Measurements from ENCODE around the gene PAK6.

PAK6 gene

GRCh38 chr15:40238532-40239403, at the start of gene PAK6:
PAK6 (plus strand) TSS chr15:40239063; CDS start chr15:40264786, 25,723 bp downstream.
- no peak for DNase-seq

GRCh38 chr15:40190591-40190990, 48.3 kb upstream of the PAK6 start:
- no peak for DNase-seq

- no peak for DNase-seq
Observed at GRCh38 chr15:40192942-40193341, 45.9 kb upstream of the PAK6 start.

- DNase-seq = no peak
Observed at GRCh38 chr15:40197434-40197833, 41.4 kb upstream of the PAK6 start.

GRCh38 chr15:40198355-40199085, 40.3 kb upstream of the PAK6 start:
- no peak for DNase-seq

- DNase-seq = no peak
Observed at GRCh38 chr15:40204100-40204499, 34.8 kb upstream of the PAK6 start.

GRCh38 chr15:40217166-40217824, 21.6 kb upstream of the PAK6 start:
- DNase-seq = peak; percentile 0

- DNase-seq = no peak
Observed at GRCh38 chr15:40219801-40220200, 19.1 kb upstream of the PAK6 start.

GRCh38 chr15:40222131-40222530, 16.7 kb upstream of the PAK6 start:
- no peak for DNase-seq

GRCh38 chr15:40226736-40227135, 12.1 kb upstream of the PAK6 start:
- DNase-seq = no peak

- no peak for DNase-seq
Observed at GRCh38 chr15:40229316-40229715, 9.5 kb upstream of the PAK6 start.

- DNase-seq = no peak
Observed at GRCh38 chr15:40229956-40230355, 8.9 kb upstream of the PAK6 start.

GRCh38 chr15:40232625-40233070, 6.2 kb upstream of the PAK6 start:
- no peak for DNase-seq

- no peak for DNase-seq
Observed at GRCh38 chr15:40233727-40234577, 4.9 kb upstream of the PAK6 start.

- DNase-seq = no peak
Observed at GRCh38 chr15:40234783-40235182, 4.1 kb upstream of the PAK6 start.

- no peak for DNase-seq
Observed at GRCh38 chr15:40235201-40235885, 3.5 kb upstream of the PAK6 start.

- DNase-seq = no peak
Observed at GRCh38 chr15:40239404-40239692, 485 bp downstream of the PAK6 start.

- no peak for DNase-seq
Observed at GRCh38 chr15:40239693-40240618, 1.1 kb downstream of the PAK6 start.

- DNase-seq = no peak
Observed at GRCh38 chr15:40240619-40241221, 1.9 kb downstream of the PAK6 start.

Measured in stimulated activated naive CD4-positive, alpha-beta T cell treated with Interleukin-2 at 50 U/mL for 16 hours (primary cell).